Measurements from ENCODE around the gene CERS5. TPM values are rescaled to one million over a fixed set of nuclear protein-coding genes. Genes with fewer than 3 reads are reported as not detected.
A peak's percentile ranks its signal among the peaks of the same experiment; 100 is the strongest.

Gene CERS5
- total RNA-seq, 4 donors from 2014 or later, result 30.3 to 45.5 (median 40.5) TPM

DNA sequence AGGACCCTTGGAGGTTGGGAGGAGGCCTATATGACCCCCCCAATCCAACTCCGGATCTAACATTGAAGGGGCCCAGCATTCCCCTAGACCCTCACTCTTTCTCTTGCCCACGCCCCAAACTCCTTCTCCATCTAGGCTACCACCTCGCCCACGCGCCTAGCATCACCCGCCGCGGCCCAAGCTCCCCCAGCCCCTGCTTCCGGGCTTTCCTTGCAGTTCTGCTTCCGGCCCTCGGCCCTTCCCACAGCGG lies 445 bp downstream of the CERS5 start:
- Histone ChIP-seq H3K4me3 (peak overlapping the region; percentile 52 to 99 (median 73)), H3K9me3 (no peaks in the 10 kb centered on the region), H3K27ac (peak overlapping the region; percentile 81 to 98 (median 96)), H3K27me3 (no peaks in the 10 kb centered on the region), H3K4me1 (peaks cover 0 to 30% (median 10%) of the 10 kb centered on the region in 4 donors), H3K36me3 (no peaks in the 10 kb centered on the region)
- DNase-seq (ENCODE audit: low spot score in 2 of 2), result no peak
- TF ChIP-seq EP300 (IDR thresholded peaks at IDR 0.05) (no peak), CTCF (IDR thresholded peaks at IDR 0.05) (no peak), POLR2A (IDR thresholded peaks at IDR 0.05) (no peak)
- WGBS, 2 donors, result 0 to 2% methylated on average over 12 of the region's 12 CpGs

GRCh38 chr12:50164963-50165362 lies 2.2 kb downstream of the CERS5 start:
- DNase-seq (ENCODE audit: low spot score in 2 of 2), result no peak
- Histone ChIP-seq H3K9me3 (no peaks in the 10 kb centered on the region), H3K27me3 (no peaks in the 10 kb centered on the region), H3K27ac (no peak overlapping the region), H3K4me1 (peaks cover 0 to 30% (median 10%) of the 10 kb centered on the region in 4 donors), H3K36me3 (no peaks in the 10 kb centered on the region), H3K4me3 (no peak overlapping the region)
- TF ChIP-seq CTCF (IDR thresholded peaks at IDR 0.05) (no peak), POLR2A (IDR thresholded peaks at IDR 0.05) (no peak), EP300 (IDR thresholded peaks at IDR 0.05) (no peak)
- 93 to 94% methylated on average over 20 of the region's 20 CpGs for WGBS, 2 donors

- no peaks in the 10 kb centered on the region for H3K27me3 ChIP-seq
- H3K9me3 ChIP-seq, result no peaks in the 10 kb centered on the region
- WGBS, 2 donors, result 63 to 75% methylated on average over 2 of the region's 2 CpGs
- no peak for TF ChIP-seq CTCF (IDR thresholded peaks at IDR 0.05)
- no peak for TF ChIP-seq POLR2A (IDR thresholded peaks at IDR 0.05)
- TF ChIP-seq EP300 (IDR thresholded peaks at IDR 0.05), result no peak
- no peak overlapping the region for H3K27ac ChIP-seq
- H3K4me3 ChIP-seq, result no peak overlapping the region
- DNase-seq (ENCODE audit: low spot score in 2 of 2), result no peak
- no peaks in the 10 kb centered on the region for H3K36me3 ChIP-seq
- H3K4me1 ChIP-seq, result peaks cover 0 to 22% (median 7%) of the 10 kb centered on the region in 4 donors
These were observed 4.9 kb downstream of the CERS5 start for GRCh38 chr12:50162230-50162629.

DNA sequence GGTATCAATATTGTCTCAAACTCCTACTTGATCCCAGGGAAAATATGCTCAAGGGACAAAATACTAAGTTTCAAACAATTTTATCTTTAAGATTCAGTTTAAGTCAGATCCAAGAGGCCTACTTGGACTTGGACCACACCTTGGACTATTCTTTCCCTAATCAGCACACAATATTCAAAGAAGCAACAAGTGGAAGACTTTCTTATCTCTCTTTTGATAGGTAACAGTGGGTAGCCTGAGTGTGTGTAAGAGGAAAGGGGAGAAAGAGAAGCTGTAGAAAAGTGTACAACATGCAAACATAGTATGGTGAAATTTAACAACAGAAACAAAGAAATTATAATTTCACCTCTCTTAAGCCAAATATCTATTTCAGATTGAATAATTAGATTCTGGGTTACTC lies 6.5 kb downstream of the CERS5 start:
- no peak for TF ChIP-seq POLR2A (IDR thresholded peaks at IDR 0.05)
- TF ChIP-seq CTCF (IDR thresholded peaks at IDR 0.05), result no peak
- TF ChIP-seq EP300 (IDR thresholded peaks at IDR 0.05), result no peak
- no peaks in the 10 kb centered on the region for H3K27me3 ChIP-seq
- DNase-seq (ENCODE audit: low spot score in 2 of 2), result no peak
- peaks cover 0 to 13% (median under 1%) of the 10 kb centered on the region in 4 donors for H3K4me1 ChIP-seq
- H3K9me3 ChIP-seq, result no peaks in the 10 kb centered on the region
- H3K36me3 ChIP-seq, result no peaks in the 10 kb centered on the region
- no peak overlapping the region for H3K4me3 ChIP-seq
- no peak overlapping the region for H3K27ac ChIP-seq

DNA sequence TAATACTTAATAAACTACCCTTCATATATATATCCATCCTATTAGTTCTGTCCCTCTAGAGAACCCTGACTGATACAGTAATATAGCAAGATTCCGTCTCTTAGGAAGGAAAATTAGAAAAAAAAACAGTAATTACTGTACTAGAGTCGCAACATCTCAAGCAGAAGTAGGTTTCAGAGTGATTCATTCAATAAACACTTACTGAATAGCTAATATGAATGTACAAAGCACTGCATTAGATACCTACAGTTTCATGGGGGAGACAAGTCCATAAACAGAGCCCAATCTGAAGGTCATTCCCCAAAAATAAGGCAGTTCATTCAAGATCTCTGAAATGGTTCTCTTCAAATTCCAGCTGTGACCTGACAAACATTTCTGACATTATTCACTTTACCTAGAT lies 9.9 kb downstream of the CERS5 start:
- Histone ChIP-seq H3K27me3 (no peaks in the 10 kb centered on the region), H3K36me3 (peaks cover 0 to 8% (median 0%) of the 10 kb centered on the region in 3 donors), H3K4me1 (no peaks in the 10 kb centered on the region), H3K4me3 (no peak overlapping the region), H3K9me3 (no peaks in the 10 kb centered on the region), H3K27ac (no peak overlapping the region)
- no peak for TF ChIP-seq CTCF (IDR thresholded peaks at IDR 0.05)
- TF ChIP-seq POLR2A (IDR thresholded peaks at IDR 0.05), result no peak
- no peak for TF ChIP-seq EP300 (IDR thresholded peaks at IDR 0.05)
- no peak for DNase-seq (ENCODE audit: low spot score in 2 of 2)
- 87 to 89% methylated on average over 2 of the region's 2 CpGs for WGBS, 2 donors
